Naive B cell (primary cell): Measurements from ENCODE around the gene RTP4. TPM values are rescaled to one million over a fixed set of nuclear protein-coding genes. Genes with fewer than 3 reads are reported as not detected.
"Not testable (repeated sequence)": the region's sequence is repeated elsewhere in the genome, so short reads cannot be mapped to it uniquely, and the experiment has no call there.

Experiments
- ATAC-seq, 2 donors: fragments of 150-1000 bp; cut with Tn5 transposase; 2 replicates each; pipeline ENCODE4 v1.10.0; 2021; ENCODE audit warnings: low read depth in 2 of 2, mild to moderate bottlenecking in 2 of 2, moderate library complexity in 2 of 2
- DNase-seq: peaks from one replicate; pipeline ENCODE4 v3.0.0; 2022
- H3K27ac Mint-ChIP-seq, 6 donors: one replicate each; pipeline ENCODE4 v1.8.0; 2020 to 2022; ENCODE audit warnings: mild to moderate bottlenecking in 6 of 6, mixed read lengths in 6 of 6, moderate library complexity in 5 of 6, inconsistent platforms in 2 of 6
- H3K27me3 Mint-ChIP-seq, 3 donors: one replicate each; pipeline ENCODE4 v1.8.0; 2021 to 2022; ENCODE audit warnings: mixed read lengths in 3 of 3, mild to moderate bottlenecking in 1 of 3
- H3K36me3 Mint-ChIP-seq, 2 donors: one replicate each; pipeline ENCODE4 v1.8.0; 2020 to 2022; ENCODE audit warnings: mixed read lengths in 2 of 2, inconsistent platforms in 1 of 2, mild to moderate bottlenecking in 1 of 2
- H3K4me1 Mint-ChIP-seq, 3 donors: one replicate each; pipeline ENCODE4 v1.8.0; 2020 to 2022; ENCODE audit warnings: mixed read lengths in 3 of 3, inconsistent platforms in 1 of 3, mild to moderate bottlenecking in 1 of 3, moderate library complexity in 1 of 3
- H3K4me3 Mint-ChIP-seq, 8 donors: one replicate each; pipeline ENCODE4 v1.8.0; 2020 to 2022; ENCODE audit warnings: mild to moderate bottlenecking in 8 of 8, mixed read lengths in 8 of 8, moderate library complexity in 8 of 8, inconsistent platforms in 2 of 8
- H3K9me3 Mint-ChIP-seq, 7 donors: one replicate each; pipeline ENCODE4 v1.8.0; 2020 to 2022; ENCODE audit warnings: mixed read lengths in 7 of 7, mild to moderate bottlenecking in 5 of 7, inconsistent platforms in 2 of 7, moderate library complexity in 1 of 7
- polyA plus RNA-seq, 6 donors: library from polyadenylated mRNA; unstranded; fragments of 300-500 nt; fragmentation: Illumina TruSeq; gene quantifications; one replicate each; pipeline ENCODE4 v1.2.3, GENCODE V29; 2021; ENCODE audit warnings: low read depth in 6 of 6

Gene RTP4
- polyA plus RNA-seq, 6 donors from 2014 or later, result 4.9 to 9.9 (median 8.4) TPM; not detected in 1

- H3K4me3 Mint-ChIP-seq, result no peak overlapping the region
- no peak for DNase-seq
- H3K9me3 Mint-ChIP-seq, result peaks cover 0 to 40% (median 10%) of the 10 kb centered on the region in 7 donors
- no peak for ATAC-seq
- no peaks in the 10 kb centered on the region for H3K4me1 Mint-ChIP-seq
- peaks cover 0 to 8% of the 10 kb centered on the region in 2 donors for H3K36me3 Mint-ChIP-seq
- no peak overlapping the region for H3K27ac Mint-ChIP-seq
- H3K27me3 Mint-ChIP-seq, result peaks cover 10 to 51% (median 21%) of the 10 kb centered on the region in 3 donors
These were observed 17.1 kb downstream of the RTP4 start for GRCh38 chr3:187385296-187385695.

GRCh38 chr3:187396661-187397060 is 28.5 kb downstream of the RTP4 start:
- ATAC-seq, result no peak
- no peak overlapping the region for H3K27ac Mint-ChIP-seq

GRCh38 chr3:187398955-187399354 is 30.8 kb downstream of the RTP4 start:
- Mint-ChIP-seq H3K9me3 (peaks cover 0 to 7% (median 0%) of the 10 kb centered on the region in 7 donors), H3K27ac (peak overlapping the region in 1 of 6 donors; percentile 69), H3K27me3 (peaks cover 38 to 42% (median 38%) of the 10 kb centered on the region in 3 donors), H3K4me3 (no peak overlapping the region), H3K36me3 (no peaks in the 10 kb centered on the region), H3K4me1 (no peaks in the 10 kb centered on the region)
- DNase-seq, result no peak
- no peak for ATAC-seq

More at GRCh38 chr3:187396661-187397060, 28.5 kb downstream of the RTP4 start:
- H3K27me3 Mint-ChIP-seq, result peaks cover 32 to 46% (median 38%) of the 10 kb centered on the region in 3 donors
- H3K36me3 Mint-ChIP-seq, result no peaks in the 10 kb centered on the region
- H3K4me3 Mint-ChIP-seq, result no peak overlapping the region
- H3K9me3 Mint-ChIP-seq, result peaks cover 0 to 7% (median 0%) of the 10 kb centered on the region in 7 donors
- no peaks in the 10 kb centered on the region for H3K4me1 Mint-ChIP-seq
- no peak for DNase-seq

- ATAC-seq (no peak), DNase-seq (no peak)
- H3K9me3 Mint-ChIP-seq, result peaks cover 0 to 7% (median 0%) of the 10 kb centered on the region in 7 donors
- H3K27me3 Mint-ChIP-seq, result peaks cover 32 to 41% (median 36%) of the 10 kb centered on the region in 3 donors
- no peaks in the 10 kb centered on the region for H3K4me1 Mint-ChIP-seq
- no peaks in the 10 kb centered on the region for H3K36me3 Mint-ChIP-seq
- H3K4me3 Mint-ChIP-seq, result no peak overlapping the region
- H3K27ac Mint-ChIP-seq, result no peak overlapping the region
These were observed 32.6 kb downstream of the RTP4 start for GRCh38 chr3:187400756-187401155.

GRCh38 chr3:187401856-187402255 is 33.7 kb downstream of the RTP4 start:
- H3K36me3 Mint-ChIP-seq, result no peaks in the 10 kb centered on the region
- no peak overlapping the region for H3K4me3 Mint-ChIP-seq
- no peak for ATAC-seq
- H3K9me3 Mint-ChIP-seq, result peaks cover 0 to 7% (median 0%) of the 10 kb centered on the region in 7 donors
- DNase-seq, result no peak
- no peaks in the 10 kb centered on the region for H3K4me1 Mint-ChIP-seq
- H3K27ac Mint-ChIP-seq, result peak overlapping the region in 1 of 6 donors; percentile 40
- H3K27me3 Mint-ChIP-seq, result peaks cover 24 to 42% (median 33%) of the 10 kb centered on the region in 3 donors

GRCh38 chr3:187403768-187404288 is 35.6 kb downstream of the RTP4 start:
- Mint-ChIP-seq H3K36me3 (no peaks in the 10 kb centered on the region), H3K4me1 (no peaks in the 10 kb centered on the region), H3K9me3 (peaks cover 0 to 7% (median 0%) of the 10 kb centered on the region in 7 donors), H3K27ac (no peak overlapping the region), H3K4me3 (no peak overlapping the region), H3K27me3 (peaks cover 28 to 49% (median 43%) of the 10 kb centered on the region in 3 donors)
- no peak for DNase-seq
- no peak for ATAC-seq

- Mint-ChIP-seq H3K4me3 (no peak overlapping the region), H3K27ac (no peak overlapping the region), H3K4me1 (no peaks in the 10 kb centered on the region), H3K9me3 (peaks cover 0 to 3% (median 0%) of the 10 kb centered on the region in 7 donors), H3K27me3 (peaks cover 20 to 52% (median 45%) of the 10 kb centered on the region in 3 donors), H3K36me3 (no peaks in the 10 kb centered on the region)
- ATAC-seq (no peak), DNase-seq (no peak)
These were observed 38.7 kb downstream of the RTP4 start for GRCh38 chr3:187406927-187407326.

- not testable (repeated sequence) for H3K27ac Mint-ChIP-seq, H3K9me3 Mint-ChIP-seq
These were observed 44.0 kb downstream of the RTP4 start for GRCh38 chr3:187411991-187412781.

More at GRCh38 chr3:187411991-187412781, 44.0 kb downstream of the RTP4 start:
- H3K4me1 Mint-ChIP-seq, DNase-seq, ATAC-seq, H3K36me3 Mint-ChIP-seq: not testable (repeated sequence)
- Mint-ChIP-seq H3K4me3 (peak overlapping the region in 1 of 8 donors; percentile 56), H3K27me3 (peaks cover 12 to 33% (median 33%) of the 10 kb centered on the region in 3 donors)

Other genes starting within 250 kb of the RTP4 start
- gene RPL39L, start 228.9 kb upstream of the RTP4 start, polyA plus RNA-seq, result 10 to 100 TPM in 5 of 6 donors, 1 to 10 TPM in 1; 3.3 to 12.6 (median 10.6) TPM
- not detected for gene RTP1, start 170.9 kb upstream of the RTP4 start, polyA plus RNA-seq
- not detected for gene MASP1, start 76.6 kb upstream of the RTP4 start, polyA plus RNA-seq